ENCODE measurements around the gene SLC47A1. TPM values are rescaled to one million over a fixed set of nuclear protein-coding genes. Genes with fewer than 3 reads are reported as not detected.

The SLC47A1 gene
- total and polyA plus RNA-seq, 10 of the 15 experiments (the other 5 are each of a cell fraction or from before 2014, with no cell fraction given) = 0.41 TPM; not detected in 9

DNA sequence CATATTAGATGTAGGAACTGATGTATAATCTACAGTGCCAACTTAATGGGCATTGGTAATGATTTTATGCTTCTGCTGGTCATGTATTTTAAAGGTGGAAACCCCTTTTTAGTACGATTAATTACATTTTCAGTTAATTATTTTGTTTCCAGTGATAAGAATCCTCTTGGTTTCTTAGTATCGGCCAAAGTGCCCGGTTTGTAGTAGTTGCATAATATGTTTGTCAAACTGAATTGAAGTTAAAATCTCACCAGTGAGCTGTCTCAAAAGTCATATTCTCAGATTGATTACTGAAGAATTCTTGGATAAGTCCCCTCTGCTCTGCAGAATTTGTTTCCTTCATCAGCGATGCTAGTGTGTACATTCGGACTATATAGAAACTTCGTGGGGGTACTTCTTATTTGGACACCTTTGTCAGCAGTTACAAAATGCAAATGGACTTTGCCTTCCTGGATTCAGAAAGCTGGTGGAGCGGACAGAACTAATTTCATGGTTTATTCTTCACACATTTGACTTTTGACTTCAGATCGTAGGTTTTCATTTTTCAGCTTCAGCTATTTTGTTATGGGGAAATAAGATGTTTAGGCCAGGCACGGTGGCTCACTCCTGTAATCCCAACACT, 28.2 kb downstream of the SLC47A1 start:
- BruUV-seq (replicated peaks) = no TSS peak
- H3K9ac ChIP-seq (ENCODE audit: control insufficient read depth, insufficient read depth, low read length) = no peak overlapping the region
- ATAC-seq (no peak), FAIRE-seq (no peak), DNase-seq (ENCODE audit: low read depth, low spot score) (no peak)
- H3K4me2 ChIP-seq (ENCODE audit: control insufficient read depth, insufficient read depth) = no peak overlapping the region
- SMC1A ChIA-PET (ENCODE audit: uncharacterized antibody, unreplicated experiment) = no interaction called here
- no peaks in the 10 kb centered on the region; a peak in 1 of 4 replicates for H3K27me3 ChIP-seq (replicated peaks in 1 of 2; ENCODE audit: control insufficient read depth in 2 of 2, insufficient read depth in 2 of 2, low read length in 1 of 2)
- 39% methylated on average over 9 of the region's 9 CpGs for WGBS (ENCODE audit: insufficient coverage, insufficient replicate concordance, low lambda C conversion rate, missing lambda C conversion rate)
- intact Hi-C loops (cut with micrococcal nuclease; ENCODE audit: unreplicated experiment) (no loop called here), in situ Hi-C loops (cut with MboI) (no loop called here)
- no peak overlapping the region for H3K27ac ChIP-seq (ENCODE audit: control insufficient read depth, insufficient read depth)
- H4K20me1 ChIP-seq (ENCODE audit: control insufficient read depth, insufficient read depth) = no peaks in the 10 kb centered on the region
- no peaks in the 10 kb centered on the region for H3K9me3 ChIP-seq (replicated peaks; ENCODE audit: control insufficient read depth, insufficient read depth, low read length)
- no peaks in the 10 kb centered on the region for H3K4me1 ChIP-seq (ENCODE audit: control insufficient read depth, insufficient read depth, low read length)
- H2AFZ ChIP-seq (ENCODE audit: control insufficient read depth, low read depth, low read length) = no peak overlapping the region
- H3K36me3 ChIP-seq (ENCODE audit: control insufficient read depth in 2 of 2, insufficient read depth in 2 of 2, low read length in 1 of 2) = no peaks in the 10 kb centered on the region
- RAD21 ChIA-PET (ENCODE audit: unreplicated experiment) = interaction anchor here (0.7 kb wide), 1 partner anchor 214 kb away, joined by 3 read pairs; no protein-coding TSS in a partner anchor
- CTCF ChIA-PET = no interaction called here
- no peak overlapping the region for H3K4me3 ChIP-seq
- no peaks in the 10 kb centered on the region for H3K79me2 ChIP-seq (ENCODE audit: control insufficient read depth, insufficient read depth, low read length)
- POLR2A ChIA-PET = interaction anchor here (0.5 kb wide), 1 partner anchor 9 kb away, joined by 4 read pairs; no protein-coding TSS in a partner anchor
- TF ChIP-seq, protein P1, sequence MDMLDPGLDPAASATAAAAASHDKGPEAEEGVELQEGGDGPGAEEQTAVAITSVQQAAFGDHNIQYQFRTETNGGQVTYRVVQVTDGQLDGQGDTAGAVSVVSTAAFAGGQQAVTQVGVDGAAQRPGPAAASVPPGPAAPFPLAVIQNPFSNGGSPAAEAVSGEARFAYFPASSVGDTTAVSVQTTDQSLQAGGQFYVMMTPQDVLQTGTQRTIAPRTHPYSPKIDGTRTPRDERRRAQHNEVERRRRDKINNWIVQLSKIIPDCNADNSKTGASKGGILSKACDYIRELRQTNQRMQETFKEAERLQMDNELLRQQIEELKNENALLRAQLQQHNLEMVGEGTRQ (IDR thresholded peaks at IDR 0.05; ENCODE audit: borderline replicate concordance, low read depth, low read length) = no peak
- TF ChIP-seq CHD2 (IDR thresholded peaks at IDR 0.05; ENCODE audit: borderline replicate concordance, low read depth, low read length) = no peak
- TF ChIP-seq, protein P2, sequence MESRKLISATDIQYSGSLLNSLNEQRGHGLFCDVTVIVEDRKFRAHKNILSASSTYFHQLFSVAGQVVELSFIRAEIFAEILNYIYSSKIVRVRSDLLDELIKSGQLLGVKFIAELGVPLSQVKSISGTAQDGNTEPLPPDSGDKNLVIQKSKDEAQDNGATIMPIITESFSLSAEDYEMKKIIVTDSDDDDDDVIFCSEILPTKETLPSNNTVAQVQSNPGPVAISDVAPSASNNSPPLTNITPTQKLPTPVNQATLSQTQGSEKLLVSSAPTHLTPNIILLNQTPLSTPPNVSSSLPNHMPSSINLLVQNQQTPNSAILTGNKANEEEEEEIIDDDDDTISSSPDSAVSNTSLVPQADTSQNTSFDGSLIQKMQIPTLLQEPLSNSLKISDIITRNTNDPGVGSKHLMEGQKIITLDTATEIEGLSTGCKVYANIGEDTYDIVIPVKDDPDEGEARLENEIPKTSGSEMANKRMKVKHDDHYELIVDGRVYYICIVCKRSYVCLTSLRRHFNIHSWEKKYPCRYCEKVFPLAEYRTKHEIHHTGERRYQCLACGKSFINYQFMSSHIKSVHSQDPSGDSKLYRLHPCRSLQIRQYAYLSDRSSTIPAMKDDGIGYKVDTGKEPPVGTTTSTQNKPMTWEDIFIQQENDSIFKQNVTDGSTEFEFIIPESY (IDR thresholded peaks at IDR 0.05) = no peak
- TF ChIP-seq PML (IDR thresholded peaks at IDR 0.05; ENCODE audit: low read length) = no peak
- TF ChIP-seq JUND (IDR thresholded peaks at IDR 0.05; ENCODE audit: low read depth, low read length) = no peak
- TF ChIP-seq SRF (IDR thresholded peaks at IDR 0.05; ENCODE audit: low read depth in 2 of 2, low read length in 2 of 2) = no peak
- no peak for TF ChIP-seq YY1 (IDR thresholded peaks at IDR 0.05; ENCODE audit: low read depth, low read length)
- no peak for TF ChIP-seq PAX5 (IDR thresholded peaks at IDR 0.05; ENCODE audit: borderline replicate concordance, low read depth, low read length)
- TF ChIP-seq, protein P3, sequence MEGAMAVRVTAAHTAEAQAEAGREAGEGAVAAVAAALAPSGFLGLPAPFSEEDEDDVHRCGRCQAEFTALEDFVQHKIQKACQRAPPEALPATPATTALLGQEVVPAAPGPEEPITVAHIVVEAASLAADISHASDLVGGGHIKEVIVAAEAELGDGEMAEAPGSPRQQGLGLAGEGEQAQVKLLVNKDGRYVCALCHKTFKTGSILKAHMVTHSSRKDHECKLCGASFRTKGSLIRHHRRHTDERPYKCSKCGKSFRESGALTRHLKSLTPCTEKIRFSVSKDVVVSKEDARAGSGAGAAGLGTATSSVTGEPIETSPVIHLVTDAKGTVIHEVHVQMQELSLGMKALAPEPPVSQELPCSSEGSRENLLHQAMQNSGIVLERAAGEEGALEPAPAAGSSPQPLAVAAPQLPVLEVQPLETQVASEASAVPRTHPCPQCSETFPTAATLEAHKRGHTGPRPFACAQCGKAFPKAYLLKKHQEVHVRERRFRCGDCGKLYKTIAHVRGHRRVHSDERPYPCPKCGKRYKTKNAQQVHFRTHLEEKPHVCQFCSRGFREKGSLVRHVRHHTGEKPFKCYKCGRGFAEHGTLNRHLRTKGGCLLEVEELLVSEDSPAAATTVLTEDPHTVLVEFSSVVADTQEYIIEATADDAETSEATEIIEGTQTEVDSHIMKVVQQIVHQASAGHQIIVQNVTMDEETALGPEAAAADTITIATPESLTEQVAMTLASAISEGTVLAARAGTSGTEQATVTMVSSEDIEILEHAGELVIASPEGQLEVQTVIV (IDR thresholded peaks at IDR 0.05; ENCODE audit: borderline replicate concordance, partially characterized antibody) = no peak
- TF ChIP-seq, protein P4, sequence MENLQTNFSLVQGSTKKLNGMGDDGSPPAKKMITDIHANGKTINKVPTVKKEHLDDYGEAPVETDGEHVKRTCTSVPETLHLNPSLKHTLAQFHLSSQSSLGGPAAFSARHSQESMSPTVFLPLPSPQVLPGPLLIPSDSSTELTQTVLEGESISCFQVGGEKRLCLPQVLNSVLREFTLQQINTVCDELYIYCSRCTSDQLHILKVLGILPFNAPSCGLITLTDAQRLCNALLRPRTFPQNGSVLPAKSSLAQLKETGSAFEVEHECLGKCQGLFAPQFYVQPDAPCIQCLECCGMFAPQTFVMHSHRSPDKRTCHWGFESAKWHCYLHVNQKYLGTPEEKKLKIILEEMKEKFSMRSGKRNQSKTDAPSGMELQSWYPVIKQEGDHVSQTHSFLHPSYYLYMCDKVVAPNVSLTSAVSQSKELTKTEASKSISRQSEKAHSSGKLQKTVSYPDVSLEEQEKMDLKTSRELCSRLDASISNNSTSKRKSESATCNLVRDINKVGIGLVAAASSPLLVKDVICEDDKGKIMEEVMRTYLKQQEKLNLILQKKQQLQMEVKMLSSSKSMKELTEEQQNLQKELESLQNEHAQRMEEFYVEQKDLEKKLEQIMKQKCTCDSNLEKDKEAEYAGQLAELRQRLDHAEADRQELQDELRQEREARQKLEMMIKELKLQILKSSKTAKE (IDR thresholded peaks at IDR 0.05; ENCODE audit: low read depth, poor library complexity, severe bottlenecking) = no peak
- TF ChIP-seq, protein P5, sequence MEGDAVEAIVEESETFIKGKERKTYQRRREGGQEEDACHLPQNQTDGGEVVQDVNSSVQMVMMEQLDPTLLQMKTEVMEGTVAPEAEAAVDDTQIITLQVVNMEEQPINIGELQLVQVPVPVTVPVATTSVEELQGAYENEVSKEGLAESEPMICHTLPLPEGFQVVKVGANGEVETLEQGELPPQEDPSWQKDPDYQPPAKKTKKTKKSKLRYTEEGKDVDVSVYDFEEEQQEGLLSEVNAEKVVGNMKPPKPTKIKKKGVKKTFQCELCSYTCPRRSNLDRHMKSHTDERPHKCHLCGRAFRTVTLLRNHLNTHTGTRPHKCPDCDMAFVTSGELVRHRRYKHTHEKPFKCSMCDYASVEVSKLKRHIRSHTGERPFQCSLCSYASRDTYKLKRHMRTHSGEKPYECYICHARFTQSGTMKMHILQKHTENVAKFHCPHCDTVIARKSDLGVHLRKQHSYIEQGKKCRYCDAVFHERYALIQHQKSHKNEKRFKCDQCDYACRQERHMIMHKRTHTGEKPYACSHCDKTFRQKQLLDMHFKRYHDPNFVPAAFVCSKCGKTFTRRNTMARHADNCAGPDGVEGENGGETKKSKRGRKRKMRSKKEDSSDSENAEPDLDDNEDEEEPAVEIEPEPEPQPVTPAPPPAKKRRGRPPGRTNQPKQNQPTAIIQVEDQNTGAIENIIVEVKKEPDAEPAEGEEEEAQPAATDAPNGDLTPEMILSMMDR (IDR thresholded peaks at IDR 0.05 in 2 of 3, conservative IDR thresholded peaks at IDR 0.05 in 1 of 3; ENCODE audit: control insufficient read depth in 2 of 3, extremely low read depth in 1 of 3, insufficient read depth in 1 of 3, low read depth in 3 of 3, low read length in 3 of 3) = no peak

All from GM12878 (cell line).